ENCODE results near the gene ATP11A. TPM values are rescaled to one million over a fixed set of nuclear protein-coding genes. Genes with fewer than 3 reads are reported as not detected.

The ATP11A gene
- total RNA-seq, 1 experiment from 2014 or later = 8.7 TPM

GRCh38 chr13:112825875-112826274, 136.0 kb downstream of the ATP11A start:
- POLR2A ChIA-PET (ENCODE audit: unreplicated experiment) = no interaction called here
- no TSS peak for BruUV-seq (replicated peaks)
- H3K4me1 ChIP-seq (ENCODE audit: insufficient read depth, low read length) = no peaks in the 10 kb centered on the region
- ATAC-seq = no peak
- CTCF ChIA-PET = no interaction called here
- H3K9me3 ChIP-seq (ENCODE audit: low read length) = no peaks in the 10 kb centered on the region
- no peak overlapping the region for H3K27ac ChIP-seq (ENCODE audit: low read length)
- no peak overlapping the region for H2AFZ ChIP-seq (ENCODE audit: low read length)
- no peaks in the 10 kb centered on the region for H3K79me2 ChIP-seq (ENCODE audit: low read length)
- no peak for DNase-seq
- H3K4me2 ChIP-seq (ENCODE audit: low read length) = no peak overlapping the region
- TF ChIP-seq EZH2 (IDR thresholded peaks at IDR 0.05; ENCODE audit: low read length, unreplicated experiment) (no peak), EZH2phosphoT487 (IDR thresholded peaks at IDR 0.05; ENCODE audit: borderline replicate concordance, low read length) (no peak), CTCF (conservative IDR thresholded peaks at IDR 0.05; ENCODE audit: low read depth, low read length) (no peak)
- H3F3A ChIP-seq (ENCODE audit: low read length, unreplicated experiment) = no peaks in the 10 kb centered on the region
- no peaks in the 10 kb centered on the region for H3K36me3 ChIP-seq (ENCODE audit: low read depth, low read length)
- H4K20me1 ChIP-seq (ENCODE audit: low read length) = no peaks in the 10 kb centered on the region
- no peaks in the 10 kb centered on the region for H3K27me3 ChIP-seq (ENCODE audit: low read length)
- intact Hi-C loops (cut with micrococcal nuclease) = no loop called here
- H3K4me3 ChIP-seq (ENCODE audit: low read length) = no peak overlapping the region
- no peak overlapping the region for H3K9ac ChIP-seq (ENCODE audit: low read length)
- no peaks in the 10 kb centered on the region for H3K9me2 ChIP-seq (replicated peaks; ENCODE audit: low read length)

- no peaks in the 10 kb centered on the region for H3K36me3 ChIP-seq (ENCODE audit: low read depth, low read length)
- H3K4me2 ChIP-seq (ENCODE audit: low read length) = no peak overlapping the region
- no peaks in the 10 kb centered on the region for H3F3A ChIP-seq (ENCODE audit: low read length, unreplicated experiment)
- BruUV-seq (replicated peaks) = no TSS peak
- ChIA-PET CTCF (no interaction called here), POLR2A (ENCODE audit: unreplicated experiment) (no interaction called here)
- no peak overlapping the region for H3K27ac ChIP-seq (ENCODE audit: low read length)
- H3K4me3 ChIP-seq (ENCODE audit: low read length) = no peak overlapping the region
- no peaks in the 10 kb centered on the region for H3K4me1 ChIP-seq (ENCODE audit: insufficient read depth, low read length)
- H2AFZ ChIP-seq (ENCODE audit: low read length) = no peak overlapping the region
- ATAC-seq = no peak
- H3K27me3 ChIP-seq (ENCODE audit: low read length) = no peaks in the 10 kb centered on the region
- H3K9ac ChIP-seq (ENCODE audit: low read length) = no peak overlapping the region
- TF ChIP-seq EZH2phosphoT487 (IDR thresholded peaks at IDR 0.05; ENCODE audit: borderline replicate concordance, low read length) = no peak
- H3K9me2 ChIP-seq (replicated peaks; ENCODE audit: low read length) = no peaks in the 10 kb centered on the region
- H3K9me3 ChIP-seq (ENCODE audit: low read length) = no peaks in the 10 kb centered on the region
- no peaks in the 10 kb centered on the region for H3K79me2 ChIP-seq (ENCODE audit: low read length)
- intact Hi-C loops (cut with micrococcal nuclease) = no loop called here
- H4K20me1 ChIP-seq (ENCODE audit: low read length) = no peaks in the 10 kb centered on the region
- no peak for DNase-seq
Measured at GRCh38 chr13:112826565-112826964, 136.7 kb downstream of the ATP11A start.

- CTCF ChIA-PET = no interaction called here
Measured at GRCh38 chr13:112828082-112828699, 138.4 kb downstream of the ATP11A start.

More at GRCh38 chr13:112828082-112828699, 138.4 kb downstream of the ATP11A start:
- DNase-seq = no peak
- POLR2A ChIA-PET (ENCODE audit: unreplicated experiment) = no interaction called here
- H3K9me2 ChIP-seq (replicated peaks; ENCODE audit: low read length) = no peaks in the 10 kb centered on the region
- no peak overlapping the region for H3K27ac ChIP-seq (ENCODE audit: low read length)
- H3K4me2 ChIP-seq (ENCODE audit: low read length) = no peak overlapping the region
- BruUV-seq (replicated peaks) = no TSS peak
- H4K20me1 ChIP-seq (ENCODE audit: low read length) = no peaks in the 10 kb centered on the region
- TF ChIP-seq CTCF (conservative IDR thresholded peaks at IDR 0.05; ENCODE audit: low read depth, low read length) (no peak), EZH2phosphoT487 (IDR thresholded peaks at IDR 0.05; ENCODE audit: borderline replicate concordance, low read length) (no peak), EZH2 (IDR thresholded peaks at IDR 0.05; ENCODE audit: low read length, unreplicated experiment) (no peak)
- no peaks in the 10 kb centered on the region for H3K36me3 ChIP-seq (ENCODE audit: low read depth, low read length)
- no peaks in the 10 kb centered on the region for H3K79me2 ChIP-seq (ENCODE audit: low read length)
- intact Hi-C loops (cut with micrococcal nuclease) = no loop called here
- H3K4me3 ChIP-seq (ENCODE audit: low read length) = no peak overlapping the region
- H3K9me3 ChIP-seq (ENCODE audit: low read length) = no peaks in the 10 kb centered on the region
- no peak overlapping the region for H2AFZ ChIP-seq (ENCODE audit: low read length)
- H3K27me3 ChIP-seq (ENCODE audit: low read length) = no peaks in the 10 kb centered on the region
- no peak for ATAC-seq
- no peak overlapping the region for H3K9ac ChIP-seq (ENCODE audit: low read length)
- H3F3A ChIP-seq (ENCODE audit: low read length, unreplicated experiment) = no peaks in the 10 kb centered on the region
- no peaks in the 10 kb centered on the region for H3K4me1 ChIP-seq (ENCODE audit: insufficient read depth, low read length)
